Brain pericyte (primary cell): Measurements from ENCODE around the gene RWDD1.
A peak's percentile ranks its signal among the peaks of the same experiment; 100 is the strongest.

ENCODE experiments used
- DNase-seq: peaks from one replicate; pipeline ENCODE4 v3.0.0-alpha.2; 2012; ENCODE audit warnings: low read depth, low spot score

The RWDD1 gene

GRCh38 chr6:116605935-116606334 lies 34.6 kb downstream of the RWDD1 start:
- no peak for DNase-seq

- no peak for DNase-seq
Observed at GRCh38 chr6:116611056-116611455, 39.8 kb downstream of the RWDD1 start.

DNA sequence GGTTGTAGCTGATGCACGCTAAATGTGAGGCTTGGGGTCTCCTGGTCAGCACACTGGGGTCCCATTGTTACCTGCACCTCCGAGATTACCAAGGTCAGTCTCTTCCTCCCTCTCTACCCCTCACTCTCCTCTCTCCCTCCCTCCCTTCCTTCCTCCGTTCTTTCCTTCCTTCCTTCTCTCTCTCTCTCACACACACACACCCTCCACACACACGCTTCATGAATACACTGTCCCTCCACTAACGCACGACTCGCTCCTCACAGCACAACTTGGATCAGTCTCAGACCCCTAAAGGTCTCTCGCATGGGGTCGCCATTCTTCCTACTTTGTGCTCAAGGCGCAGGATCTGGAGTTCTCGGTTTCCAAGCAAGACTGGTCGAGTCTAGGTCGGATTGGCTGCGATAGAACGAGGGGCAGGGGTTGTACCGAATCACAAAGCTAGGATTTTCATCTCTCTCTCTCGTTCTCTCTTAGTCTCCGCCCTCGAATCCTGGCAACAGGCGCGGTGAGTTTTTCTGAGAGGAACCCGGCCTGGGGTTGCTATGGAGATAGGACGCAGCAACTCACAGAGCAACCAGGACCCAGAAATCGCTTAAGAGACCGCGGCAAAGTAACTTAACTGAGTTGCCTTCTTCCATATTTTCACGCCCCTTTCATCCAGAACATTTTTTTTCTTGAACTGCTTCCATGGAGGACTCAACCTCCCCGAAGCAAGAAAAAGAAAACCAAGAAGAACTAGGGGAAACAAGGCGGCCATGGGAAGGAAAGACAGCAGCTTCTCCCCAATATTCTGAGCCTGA lies 44.8 kb downstream of the RWDD1 start, which contains the start of gene RSPH4A:
RSPH4A (plus strand) TSS at position 543 of the 800 bp plus-strand sequence; CDS start at position 688, 145 bp downstream.
- DNase-seq = peak; percentile 85

DNA sequence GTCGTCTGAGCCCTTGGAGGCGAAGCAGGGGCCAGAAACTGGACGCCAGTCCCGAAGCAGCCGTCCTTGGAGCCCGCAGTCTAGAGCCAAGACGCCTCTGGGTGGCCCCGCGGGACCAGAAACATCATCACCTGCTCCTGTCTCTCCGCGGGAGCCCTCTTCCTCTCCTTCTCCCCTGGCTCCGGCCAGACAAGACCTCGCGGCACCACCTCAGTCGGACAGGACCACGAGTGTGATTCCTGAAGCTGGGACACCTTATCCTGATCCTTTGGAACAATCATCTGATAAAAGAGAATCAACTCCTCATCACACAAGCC lies 45.4 kb downstream of the RWDD1 start:
- DNase-seq = no peak

GRCh38 chr6:116624036-116624805 lies 52.9 kb downstream of the RWDD1 start:
- DNase-seq = no peak

DNA sequence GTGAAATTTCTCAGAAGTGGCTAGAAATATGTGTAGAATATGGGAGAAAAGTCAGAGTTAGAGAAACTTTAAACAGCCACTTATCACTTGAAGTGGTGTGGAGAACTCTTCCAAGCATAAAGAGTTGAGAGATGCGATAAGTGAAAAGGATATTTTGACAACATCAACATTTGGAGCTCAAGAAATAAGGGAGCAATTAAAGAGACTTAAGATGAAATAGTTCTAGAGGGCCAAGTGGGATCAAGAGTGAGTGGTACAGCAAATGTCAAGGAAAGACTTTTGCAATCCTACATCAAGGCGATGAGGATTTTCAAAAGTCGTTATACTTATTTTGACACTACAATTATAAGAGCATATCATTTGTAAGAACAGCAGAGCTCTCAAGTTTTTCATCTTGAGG lies 54.6 kb downstream of the RWDD1 start:
- no peak for DNase-seq

GRCh38 chr6:116629563-116629981 lies 58.3 kb downstream of the RWDD1 start:
- no peak for DNase-seq

DNA sequence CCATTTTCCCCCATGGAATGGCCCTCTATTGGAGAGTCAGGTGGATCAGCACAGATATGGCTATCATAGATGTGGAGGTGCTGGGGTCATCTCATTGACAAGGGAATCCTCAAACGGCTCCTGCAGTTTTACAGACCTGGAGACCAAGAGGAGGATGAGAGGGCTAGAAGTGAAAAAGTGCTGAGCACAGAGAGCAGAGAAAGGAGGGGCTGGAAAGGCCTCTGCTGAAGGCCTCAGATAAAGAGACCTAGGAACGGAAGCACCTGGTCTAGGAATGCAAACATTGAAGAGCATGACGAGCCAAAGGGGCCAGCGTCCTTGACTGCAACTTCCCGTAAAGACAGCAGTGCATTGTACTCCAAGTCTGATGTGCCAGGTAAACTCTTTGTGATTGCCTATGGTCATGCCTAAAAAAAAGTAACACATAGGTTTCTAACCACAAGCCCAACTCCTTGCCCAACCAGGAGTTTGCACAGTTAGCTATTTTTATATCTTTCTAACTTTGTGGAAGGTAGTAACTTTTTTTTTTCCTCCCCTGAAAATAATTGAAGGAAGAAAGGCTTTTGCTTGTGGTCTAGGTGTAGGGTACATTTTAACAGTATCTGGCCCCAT lies 60.2 kb downstream of the RWDD1 start:
- DNase-seq = no peak

DNA sequence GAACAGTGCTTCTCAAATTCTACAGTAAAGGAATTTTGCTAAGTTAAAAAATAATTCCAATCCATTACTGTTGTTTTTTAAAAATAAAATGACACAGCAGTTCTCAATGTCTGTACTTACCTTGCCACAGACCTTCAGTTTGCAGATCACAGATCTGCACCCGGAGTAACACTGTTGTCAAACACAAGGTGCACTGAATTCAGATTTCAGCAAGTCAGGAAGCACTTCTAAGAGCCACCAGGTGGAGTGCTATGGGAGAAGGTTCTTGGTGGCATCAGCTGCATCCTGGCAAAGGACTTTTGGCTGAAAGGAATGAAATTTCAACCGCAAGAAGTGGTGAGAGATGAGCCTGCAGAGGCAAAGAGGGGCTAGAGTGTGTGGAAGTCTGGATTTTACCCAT lies 62.4 kb downstream of the RWDD1 start:
- no peak for DNase-seq
